ENCODE measurements around the gene KRCC1.
"Not testable (repeated sequence)": the region's sequence is repeated elsewhere in the genome, so short reads cannot be mapped to it uniquely, and the experiment has no call there.

The KRCC1 gene

DNA sequence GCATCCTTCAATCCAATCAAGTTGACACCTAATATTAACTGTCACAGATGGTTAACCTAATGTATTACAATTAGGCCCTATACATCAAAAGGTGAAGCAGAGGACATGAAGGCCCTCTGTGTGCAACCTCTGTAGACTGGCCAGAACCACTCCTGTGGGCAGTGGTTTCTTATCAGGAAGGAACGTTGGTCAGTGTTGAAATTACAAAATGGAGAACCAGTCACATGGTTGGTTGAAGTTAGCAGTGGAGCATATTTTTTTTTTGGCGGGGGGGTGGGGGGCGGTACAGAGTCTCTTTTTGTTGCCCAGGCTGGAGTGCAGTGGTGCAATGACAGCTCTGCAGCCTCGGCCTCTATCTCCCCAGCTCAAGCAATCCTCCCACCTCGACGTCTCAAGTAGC is 59.0 kb downstream of the KRCC1 start:
- peak in 1 of 2 donors; percentile 10 for DNase-seq

DNA sequence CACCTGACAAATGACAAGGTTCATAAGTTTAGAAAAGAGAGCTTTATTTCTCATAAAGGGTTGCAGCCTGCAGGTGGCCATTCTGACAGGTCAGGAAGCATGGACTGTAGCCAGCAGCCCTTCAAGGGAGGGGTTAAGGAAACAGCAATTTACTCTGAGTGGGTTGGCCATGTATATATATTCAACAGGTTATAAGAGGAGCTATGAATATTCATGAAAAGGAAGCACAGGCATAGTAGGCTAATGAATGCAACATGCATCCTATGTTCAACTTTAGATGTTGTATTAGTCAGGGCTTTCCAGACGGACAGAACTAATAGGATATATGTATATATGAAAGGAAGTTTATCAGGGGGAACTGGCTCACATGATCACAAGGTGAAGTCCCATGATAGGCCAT is 59.8 kb downstream of the KRCC1 start:
- DNase-seq, result peak in 1 of 2 donors; percentile 2

DNA sequence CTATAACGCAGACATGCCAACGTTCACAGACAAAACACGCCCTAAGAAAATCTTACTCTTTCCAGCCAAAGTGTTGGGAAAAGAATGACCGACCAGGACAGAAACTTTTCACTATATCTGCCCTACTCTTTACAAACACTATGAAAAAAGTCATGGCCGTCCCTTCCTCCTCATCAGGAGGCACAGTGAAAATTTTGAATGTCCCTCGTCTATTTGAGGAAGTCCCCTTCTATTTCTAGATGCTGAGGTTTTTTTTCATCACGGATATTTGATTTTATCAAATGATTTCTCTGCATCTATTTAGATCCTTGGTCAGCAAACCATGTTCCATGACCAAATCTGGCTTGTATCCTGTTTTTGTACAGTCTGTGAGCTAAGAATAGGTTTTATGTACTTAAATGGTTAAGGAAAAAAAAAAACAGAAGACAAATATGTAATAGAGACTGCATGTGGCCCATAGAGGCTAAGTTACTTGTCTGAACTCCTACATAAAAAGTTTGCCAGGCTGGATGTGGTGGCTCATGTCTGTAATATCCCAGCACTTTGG is 61.2 kb downstream of the KRCC1 start:
- not testable (repeated sequence) for DNase-seq

DNA sequence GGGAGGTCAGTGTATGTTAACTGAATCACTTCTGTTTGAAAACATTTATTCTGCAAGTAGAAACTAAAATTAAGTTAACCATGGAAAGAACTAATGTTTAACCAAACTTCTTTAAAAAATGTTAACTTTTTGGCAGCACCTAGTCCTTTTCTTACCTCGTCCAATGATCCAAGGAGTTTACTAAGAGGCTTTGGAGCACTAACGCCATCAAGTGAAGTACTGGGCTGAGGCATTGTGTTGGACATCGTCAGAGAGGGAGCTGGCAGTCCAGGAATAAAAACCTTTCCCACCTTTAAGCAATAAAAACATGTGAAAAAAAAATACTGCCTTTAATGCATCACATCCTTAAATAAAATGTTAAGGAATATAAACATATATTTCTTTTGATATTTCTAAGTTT is 63.0 kb downstream of the KRCC1 start:
- DNase-seq, result not testable (repeated sequence)

DNA sequence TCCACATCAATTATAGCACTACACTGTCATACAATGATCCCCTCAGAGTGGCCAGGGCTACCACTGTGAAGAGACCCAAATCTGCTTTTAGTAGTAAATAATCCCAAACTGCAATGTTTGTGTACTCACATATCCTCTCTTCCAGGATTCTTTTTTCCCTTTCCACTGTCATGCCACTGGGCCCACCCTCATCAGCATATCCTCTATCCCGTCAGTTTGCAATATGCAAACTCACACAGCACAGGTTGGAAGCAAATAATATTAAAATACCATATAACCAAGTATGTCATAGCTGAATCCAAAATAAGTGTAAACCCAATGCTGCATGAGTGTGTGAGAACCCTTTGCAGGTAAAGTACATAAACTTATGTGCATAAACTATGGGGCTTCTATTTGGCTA is 68.1 kb downstream of the KRCC1 start:
- not testable (repeated sequence) for DNase-seq

DNA sequence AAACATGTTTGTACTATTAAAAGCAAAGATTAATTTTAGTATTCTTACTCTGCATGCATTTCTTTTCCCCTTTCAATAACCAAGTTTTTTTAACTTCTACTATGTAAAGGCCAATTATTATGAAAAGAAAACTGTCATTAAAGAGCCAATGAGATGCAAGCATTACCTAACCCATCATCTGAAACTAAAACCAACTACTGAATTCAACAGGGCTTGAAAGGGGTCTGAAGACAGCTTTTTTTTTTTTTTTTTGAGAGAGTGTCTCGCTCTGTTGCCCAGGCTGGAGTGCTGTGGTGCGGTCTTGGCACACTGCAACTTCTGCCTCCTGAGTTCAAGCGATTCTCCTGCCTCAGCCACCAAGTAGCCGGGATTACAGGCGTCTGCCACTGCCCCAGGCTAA is 69.7 kb downstream of the KRCC1 start:
- DNase-seq, result not testable (repeated sequence)

DNA sequence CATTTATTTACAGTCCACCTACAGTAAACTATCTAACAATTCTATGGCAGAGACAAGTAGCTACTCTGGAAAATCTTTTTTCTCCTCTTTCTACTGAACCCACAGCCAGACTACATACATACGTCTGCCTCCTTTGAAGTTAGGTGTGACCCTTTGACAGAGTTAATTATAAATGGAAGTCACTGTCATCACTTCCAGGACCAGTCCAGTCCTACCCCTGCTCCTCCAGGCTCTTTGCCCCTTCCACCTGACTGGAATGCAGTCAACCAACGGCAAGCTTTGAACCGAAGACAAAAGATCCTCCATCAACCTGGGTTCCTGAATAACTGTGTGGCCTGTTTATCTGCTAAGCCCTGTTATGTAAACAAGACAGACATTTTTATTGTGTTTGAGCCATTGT is 74.4 kb downstream of the KRCC1 start:
- DNase-seq, result not testable (repeated sequence)

Measured in inflammatory macrophage (primary cell).